SU-DHL-6 (cell line): ENCODE data around the gene TSPAN13.

Source experiments
- H2AFZ ChIP-seq: fragments of 200-600 bp; sonication (generic); 2 replicates; pipeline ENCODE4 v1.6.1; 2014; ENCODE audit warnings: low read depth, mild to moderate bottlenecking, moderate library complexity, mixed read lengths, antibody characterized with exemption, low read length; ENCODE audit not compliant: severe bottlenecking
- H3F3A ChIP-seq: fragments of 200-600 bp; shearing (Covaris generic); 2 replicates; pipeline ENCODE4 v1.6.0; 2016; ENCODE audit warnings: antibody characterized with exemption, mild to moderate bottlenecking; ENCODE audit not compliant: insufficient read depth
- H3K27ac ChIP-seq: fragments of 200-600 bp; sonication (generic); 2 replicates; pipeline ENCODE4 v1.5.1; 2016; ENCODE audit warnings: low read depth, mild to moderate bottlenecking, low read length, moderate library complexity, mixed read lengths
- H3K27me3 ChIP-seq: fragments of 200-600 bp; sonication (generic), shearing (Covaris generic); 2 replicates; pipeline ENCODE4 v1.6.0; 2014; ENCODE audit warnings: mild to moderate bottlenecking, low read length
- H3K36me3 ChIP-seq: fragments of 200-600 bp; sonication (generic); 2 replicates; pipeline ENCODE4 v1.6.1; 2014; ENCODE audit warnings: mild to moderate bottlenecking, low read length, mixed read lengths
- H3K4me2 ChIP-seq: fragments of 300-600, 200-600 bp; shearing (Covaris generic), sonication (generic); 2 replicates; pipeline ENCODE4 v1.6.0; 2014; ENCODE audit warnings: low read length, low read depth, mild to moderate bottlenecking; ENCODE audit not compliant: poor library complexity, severe bottlenecking
- H3K4me3 ChIP-seq: fragments of 200-600 bp; sonication (generic); 2 replicates; pipeline ENCODE4 v1.5.1; 2014; ENCODE audit warnings: antibody characterized with exemption, low read length, mild to moderate bottlenecking, mixed read lengths; ENCODE audit not compliant: insufficient read depth, poor library complexity, severe bottlenecking
- H3K79me2 ChIP-seq: fragments of 200-600 bp; sonication (generic); 2 replicates; pipeline ENCODE4 v1.6.1; 2014; ENCODE audit warnings: mild to moderate bottlenecking, low read length, moderate library complexity; ENCODE audit not compliant: insufficient read depth
- H3K9ac ChIP-seq: fragments of 200-600 bp; sonication (generic); 2 replicates; pipeline ENCODE4 v1.7.0; 2014; ENCODE audit warnings: mild to moderate bottlenecking, low read length
- H3K9me2 ChIP-seq: fragments of 200-600 bp; sonication (generic); replicated peaks from 2 replicates; pipeline ENCODE4 v1.6.1; 2014; ENCODE audit warnings: low read length; ENCODE audit not compliant: insufficient read depth
- H3K9me3 ChIP-seq: fragments of 200-600 bp; sonication (generic); 2 replicates; pipeline ENCODE4 v1.6.1; 2014; ENCODE audit warnings: low read length, mixed read lengths; ENCODE audit not compliant: insufficient read depth
- H4K20me1 ChIP-seq: fragments of 200-600 bp; sonication (generic); 2 replicates; pipeline ENCODE4 v1.6.1; 2014; ENCODE audit warnings: low read depth, mild to moderate bottlenecking, antibody characterized with exemption, low read length, moderate library complexity, mixed read lengths
- CTCF ChIP-seq: fragments of 200-600 bp; sonication (generic); IDR thresholded peaks from one replicate; pipeline ENCODE4 v1.5.1; 2017; ENCODE audit warnings: antibody characterized with exemption, mild to moderate bottlenecking, low read length, moderate library complexity; ENCODE audit not compliant: insufficient read depth, poor library complexity, severe bottlenecking
- EZH2phosphoT487 ChIP-seq: fragments of 200-600 bp; sonication (generic), shearing (Covaris generic); conservative IDR thresholded peaks from 2 replicates; pipeline ENCODE4 v1.6.1; 2018; ENCODE audit warnings: mild to moderate bottlenecking, antibody characterized with exemption, low read length, moderate library complexity, mixed read lengths

The TSPAN13 gene

DNA sequence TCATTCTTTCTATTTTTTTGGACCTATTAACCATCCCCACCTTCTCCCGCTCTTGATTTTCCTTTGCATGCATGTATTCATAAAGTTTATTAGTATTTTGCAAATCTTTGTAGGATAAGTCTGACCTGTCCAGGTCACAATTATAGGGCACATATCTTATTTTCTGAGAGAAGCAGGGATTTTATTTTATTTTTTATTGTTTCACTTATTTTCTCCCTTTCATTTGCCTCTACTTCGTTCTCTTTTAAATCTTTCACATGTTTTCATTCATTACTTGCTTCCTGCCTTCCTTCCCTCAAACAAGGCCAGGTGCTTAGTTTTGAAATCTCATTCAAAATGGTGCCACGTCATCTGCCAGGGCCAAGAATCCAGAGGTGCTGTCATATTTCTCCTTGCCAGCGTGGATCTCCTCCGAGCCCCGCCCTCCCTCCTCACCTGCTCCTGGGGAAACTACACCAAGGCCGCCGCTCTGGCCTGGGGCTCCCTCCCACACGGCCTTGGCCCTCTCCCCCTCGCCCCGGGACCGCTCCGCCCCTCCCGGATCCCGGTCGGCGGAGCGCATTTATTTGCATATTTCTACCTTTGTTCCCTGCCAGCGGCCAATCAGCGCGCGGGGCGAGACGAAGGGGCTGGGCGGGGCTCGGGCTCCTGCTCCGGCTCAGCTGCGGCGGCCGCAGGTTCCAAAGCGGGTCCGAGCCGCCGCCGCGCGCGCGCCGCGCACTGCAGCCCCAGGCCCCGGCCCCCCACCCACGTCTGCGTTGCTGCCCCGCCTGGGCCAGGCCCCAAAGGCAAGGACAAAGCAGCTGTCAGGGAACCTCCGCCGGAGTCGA is at the start of gene TSPAN13:
TSS of gene TSPAN13 (plus strand) at position 654 of the 830 bp plus-strand sequence. CDS start 213 bp downstream, outside the sequence.
- Histone ChIP-seq H3F3A (peaks cover 16% of the 10 kb centered on the region; the same call in 1 of the 2 replicates), H3K9me2 (no peaks in the 10 kb centered on the region), H3K79me2 (no peaks in the 10 kb centered on the region), H3K9ac (peak within 1 kb of the TSS; percentile 64), H3K4me3 (peak within 1 kb of the TSS; percentile 88), H3K9me3 (no peaks in the 10 kb centered on the region), H3K27ac (no peak within 1 kb of the TSS; the same call in 1 of the 2 replicates), H3K4me2 (peak within 1 kb of the TSS; percentile 86), H2AFZ (peak within 1 kb of the TSS; percentile 90), H4K20me1 (no peaks in the 10 kb centered on the region), H3K36me3 (no peaks in the 10 kb centered on the region), H3K27me3 (no peaks in the 10 kb centered on the region)
- TF ChIP-seq CTCF, result no peak
- TF ChIP-seq EZH2phosphoT487, result no peak

- H3F3A ChIP-seq, result peaks cover 7% of the 10 kb centered on the region
- no peaks in the 10 kb centered on the region for H4K20me1 ChIP-seq
- H3K9ac ChIP-seq, result no peak overlapping the region
- no peaks in the 10 kb centered on the region for H3K79me2 ChIP-seq
- peaks cover 29% of the 10 kb centered on the region for H3K36me3 ChIP-seq
- no peak overlapping the region for H3K4me2 ChIP-seq
- H2AFZ ChIP-seq, result no peak overlapping the region
- H3K9me2 ChIP-seq, result no peaks in the 10 kb centered on the region
- no peak overlapping the region for H3K27ac ChIP-seq
- no peaks in the 10 kb centered on the region for H3K27me3 ChIP-seq
- H3K4me3 ChIP-seq, result no peak overlapping the region
- H3K9me3 ChIP-seq, result no peaks in the 10 kb centered on the region
- no peak for TF ChIP-seq EZH2phosphoT487
Measured at GRCh38 chr7:16708511-16708910, 45.0 kb upstream of the TSPAN13 start.

DNA sequence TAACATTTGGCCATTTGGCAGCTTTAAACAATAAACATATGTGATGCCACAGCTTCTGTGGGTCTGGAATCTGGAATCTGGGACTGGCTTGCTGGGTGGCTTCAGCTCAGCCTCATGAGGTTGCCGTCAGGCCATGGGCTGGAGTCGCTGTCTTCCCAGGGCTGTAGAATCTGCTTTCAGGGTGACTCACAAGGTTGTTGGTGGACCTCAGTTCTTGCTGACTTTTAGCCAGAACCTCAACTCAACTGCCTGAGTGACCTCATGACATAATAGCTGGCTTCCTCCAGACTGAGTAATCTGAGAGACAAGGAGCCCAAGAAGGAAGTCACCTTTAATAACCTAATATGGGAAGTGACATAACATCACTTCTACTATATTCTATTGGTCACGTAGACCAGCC is 44.6 kb upstream of the TSPAN13 start:
- TF ChIP-seq EZH2phosphoT487 (no peak), CTCF (no peak)
- Histone ChIP-seq H3K4me3 (no peak overlapping the region), H3F3A (peaks cover 7% of the 10 kb centered on the region), H4K20me1 (no peaks in the 10 kb centered on the region), H2AFZ (no peak overlapping the region), H3K36me3 (peaks cover 25% of the 10 kb centered on the region), H3K27me3 (no peaks in the 10 kb centered on the region), H3K27ac (no peak overlapping the region), H3K9me2 (no peaks in the 10 kb centered on the region), H3K9me3 (no peaks in the 10 kb centered on the region), H3K9ac (no peak overlapping the region), H3K79me2 (no peaks in the 10 kb centered on the region), H3K4me2 (no peak overlapping the region)

GRCh38 chr7:16710651-16711050 is 42.9 kb upstream of the TSPAN13 start:
- Histone ChIP-seq H3K9me2 (no peaks in the 10 kb centered on the region), H3K9ac (no peak overlapping the region), H3K27ac (no peak overlapping the region), H3K4me2 (no peak overlapping the region), H3K79me2 (no peaks in the 10 kb centered on the region), H4K20me1 (no peaks in the 10 kb centered on the region), H3K4me3 (no peak overlapping the region), H3F3A (peaks cover 7% of the 10 kb centered on the region), H3K36me3 (peaks cover 15% of the 10 kb centered on the region; the same call in 1 of the 2 replicates), H3K9me3 (no peaks in the 10 kb centered on the region), H2AFZ (no peak overlapping the region), H3K27me3 (no peaks in the 10 kb centered on the region)
- no peak for TF ChIP-seq CTCF
- no peak for TF ChIP-seq EZH2phosphoT487
